Right kidney (tissue), 9 donors: ENCODE results near the gene SPACA6.
A peak's percentile ranks its signal among the peaks of the same experiment; 100 is the strongest.
"Not testable (repeated sequence)": the region's sequence is repeated elsewhere in the genome, so short reads cannot be mapped to it uniquely, and the experiment has no call there.

Source experiments
- DNase-seq: peaks from one replicate; pipeline ENCODE4 v3.0.0-alpha.2; 2016
- long read RNA-seq, 8 donors: transcript quantifications; one replicate each; lab custom pipeline, GENCODE V29; 2026

Gene SPACA6, protein sequence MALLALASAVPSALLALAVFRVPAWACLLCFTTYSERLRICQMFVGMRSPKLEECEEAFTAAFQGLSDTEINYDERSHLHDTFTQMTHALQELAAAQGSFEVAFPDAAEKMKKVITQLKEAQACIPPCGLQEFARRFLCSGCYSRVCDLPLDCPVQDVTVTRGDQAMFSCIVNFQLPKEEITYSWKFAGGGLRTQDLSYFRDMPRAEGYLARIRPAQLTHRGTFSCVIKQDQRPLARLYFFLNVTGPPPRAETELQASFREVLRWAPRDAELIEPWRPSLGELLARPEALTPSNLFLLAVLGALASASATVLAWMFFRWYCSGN
- long read RNA-seq, donor 1, partial matches to known transcripts = 0 of 4 reads
- long read RNA-seq, donor 1, other reads (novel, unspliced or antisense) = 0 of 4 reads
- long read RNA-seq, donor 2, partial matches to known transcripts = 5 of 6 reads
- long read RNA-seq, donor 2, other reads (novel, unspliced or antisense) = 0 of 6 reads
- long read RNA-seq, donor 3, partial matches to known transcripts = 0 of 1 reads
- long read RNA-seq, donor 3, other reads (novel, unspliced or antisense) = 0 of 1 reads
- long read RNA-seq, donor 4, partial matches to known transcripts = 0 of 3 reads
- long read RNA-seq, donor 4, other reads (novel, unspliced or antisense) = 0 of 3 reads
- long read RNA-seq, donor 5, partial matches to known transcripts = 0 of 2 reads
- long read RNA-seq, donor 5, other reads (novel, unspliced or antisense) = 0 of 2 reads
- long read RNA-seq, donor 6, partial matches to known transcripts = 0 of 1 reads
- long read RNA-seq, donor 6, other reads (novel, unspliced or antisense) = 0 of 1 reads
- long read RNA-seq, donor 7, partial matches to known transcripts = 0 of 1 reads
- long read RNA-seq, donor 7, other reads (novel, unspliced or antisense) = 0 of 1 reads
- long read RNA-seq, donor 8, partial matches to known transcripts = 0 of 3 reads
- long read RNA-seq, donor 8, other reads (novel, unspliced or antisense) = 0 of 3 reads

DNA sequence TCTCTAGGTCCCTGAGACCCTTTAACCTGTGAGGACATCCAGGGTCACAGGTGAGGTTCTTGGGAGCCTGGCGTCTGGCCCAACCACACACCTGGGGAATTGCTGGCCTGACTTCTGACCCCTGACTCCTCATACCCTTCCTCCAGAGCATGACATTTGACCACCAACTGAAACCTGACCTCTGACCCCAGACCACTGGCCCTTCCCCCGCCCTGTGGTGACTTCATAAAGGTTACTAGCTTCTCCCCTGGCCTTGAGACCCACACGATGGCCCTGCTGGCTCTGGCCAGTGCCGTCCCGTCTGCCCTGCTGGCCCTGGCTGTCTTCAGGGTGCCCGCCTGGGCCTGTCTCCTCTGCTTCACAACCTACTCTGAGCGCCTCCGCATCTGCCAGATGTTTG, at the start of gene SPACA6:
SPACA6 (plus strand) TSS at position 71 of the 400 bp plus-strand sequence; CDS start at position 268, 197 bp downstream.
- no peak for DNase-seq

DNA sequence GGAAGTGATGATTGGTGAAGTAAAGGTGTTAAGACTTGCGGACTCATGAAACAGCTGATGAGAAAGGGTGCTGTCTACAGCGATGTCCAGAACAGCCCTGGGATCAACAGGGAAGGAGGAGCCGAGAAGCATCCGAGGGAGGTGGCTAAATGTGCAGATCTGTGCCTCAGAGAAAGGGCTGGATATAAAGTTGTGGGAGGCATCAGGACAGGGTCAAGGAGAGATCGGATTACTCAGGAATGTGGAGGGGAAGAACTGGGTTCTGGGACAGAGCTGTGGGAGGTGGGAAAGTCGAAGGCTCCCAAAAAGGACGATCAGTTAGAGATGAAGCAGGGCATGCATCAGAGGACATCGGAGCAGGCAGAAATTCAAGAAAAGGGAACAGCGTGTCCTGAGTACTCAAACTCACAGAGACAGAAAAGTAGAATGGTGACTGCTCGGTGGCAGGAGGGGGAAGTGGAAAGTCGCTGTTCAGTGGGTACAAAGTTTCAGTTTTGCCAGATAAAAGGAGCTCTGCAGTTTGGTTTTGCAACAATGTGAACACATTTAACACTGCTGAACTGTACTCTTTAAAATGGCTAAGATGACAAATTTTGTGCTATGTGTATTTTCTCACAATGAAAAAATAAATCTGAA, 48.4 kb upstream of the SPACA6 start:
- DNase-seq = no peak

DNA sequence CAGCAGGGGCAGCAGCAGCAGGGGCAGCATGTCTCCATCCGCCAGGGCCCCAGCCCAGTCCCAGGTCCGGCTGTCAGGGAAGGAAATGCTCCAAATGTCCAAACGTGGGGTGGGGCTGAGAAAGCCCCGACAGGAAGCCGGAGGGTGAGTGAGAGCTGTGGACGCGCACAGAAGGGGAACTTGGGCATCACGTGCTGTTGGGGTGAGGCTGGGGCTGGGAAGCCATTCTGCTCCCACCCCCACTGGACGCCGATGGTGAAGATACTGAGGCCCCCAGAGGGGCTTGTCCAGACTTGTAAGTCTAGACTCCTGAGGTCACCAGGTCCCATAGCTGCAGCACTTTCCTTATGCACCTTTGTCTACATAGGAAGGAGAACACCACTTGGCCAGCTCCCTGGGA, 46.4 kb upstream of the SPACA6 start, which contains the start of gene SIGLEC14:
SIGLEC14 (minus strand) TSS at position 96 of the 400 bp plus-strand sequence; CDS start at position 30, 66 bp downstream.
- not testable (repeated sequence) for DNase-seq

DNA sequence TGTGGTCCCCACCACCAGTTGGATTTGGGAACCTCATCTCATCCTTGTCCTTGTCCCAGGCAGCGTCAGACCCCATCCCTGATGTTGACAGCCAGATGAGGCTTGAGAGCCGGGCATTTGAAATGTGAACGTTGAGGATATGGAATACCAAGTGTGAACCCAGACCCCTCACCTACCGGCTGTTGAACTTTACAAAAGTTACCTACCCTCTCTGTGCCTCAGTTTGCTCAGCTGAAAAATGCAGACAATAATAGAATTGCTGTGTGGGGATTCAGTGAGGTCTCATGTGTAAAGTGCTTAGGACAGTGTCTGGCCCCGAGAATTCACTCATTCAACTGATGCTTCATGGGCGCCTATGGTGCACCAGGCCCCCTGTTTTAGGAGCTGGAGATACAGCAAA, 45.8 kb upstream of the SPACA6 start:
- DNase-seq = no peak

DNA sequence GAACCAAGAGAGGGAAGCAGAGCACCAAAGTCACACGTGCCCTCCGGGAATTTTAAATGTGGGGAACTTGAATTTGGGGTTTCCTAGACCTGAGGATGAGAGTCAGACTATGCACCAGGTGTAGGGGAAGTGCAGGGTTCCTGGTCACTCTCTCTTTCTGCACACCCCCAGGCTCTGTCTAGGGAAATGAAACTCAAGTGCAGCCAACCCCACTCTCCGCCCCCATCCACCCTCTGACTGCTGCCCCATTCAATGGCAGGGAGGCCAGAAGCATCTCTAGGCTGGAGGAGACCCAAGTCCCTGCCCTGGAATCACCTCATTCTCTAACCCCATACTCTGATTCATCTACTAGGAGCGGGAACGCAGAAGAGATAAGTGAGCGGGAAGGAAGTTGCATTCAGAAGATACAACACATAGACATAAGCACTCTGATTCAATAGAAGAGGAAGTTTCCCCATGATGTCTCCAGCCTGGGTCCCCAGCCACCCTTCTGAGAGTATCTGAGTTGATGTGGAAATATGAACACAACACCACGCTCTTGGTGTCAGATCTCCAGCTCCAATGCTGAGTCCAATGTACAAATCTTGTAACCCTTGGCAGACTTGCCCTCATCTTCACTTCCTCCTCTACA, 41.8 kb upstream of the SPACA6 start:
- DNase-seq = no peak

DNA sequence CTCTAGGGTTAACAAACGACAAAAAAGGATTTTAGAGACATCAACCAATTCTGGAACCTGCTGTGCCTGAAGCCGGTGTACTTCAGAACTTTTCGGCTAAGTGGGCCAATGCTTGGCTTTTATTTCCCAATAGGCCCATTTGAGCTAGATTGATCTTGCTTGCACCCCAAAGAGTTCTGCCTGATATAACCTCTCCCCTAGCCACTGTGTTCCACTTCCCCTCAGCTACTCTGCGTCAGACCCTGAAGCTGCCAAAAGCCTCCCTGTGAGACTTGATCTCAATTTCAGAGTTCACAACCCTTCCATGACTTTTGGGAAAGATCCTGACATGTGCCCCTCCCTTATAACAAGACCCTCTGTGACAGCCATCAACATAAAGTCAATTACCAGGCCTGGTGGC, 40.9 kb upstream of the SPACA6 start:
- no peak for DNase-seq

DNA sequence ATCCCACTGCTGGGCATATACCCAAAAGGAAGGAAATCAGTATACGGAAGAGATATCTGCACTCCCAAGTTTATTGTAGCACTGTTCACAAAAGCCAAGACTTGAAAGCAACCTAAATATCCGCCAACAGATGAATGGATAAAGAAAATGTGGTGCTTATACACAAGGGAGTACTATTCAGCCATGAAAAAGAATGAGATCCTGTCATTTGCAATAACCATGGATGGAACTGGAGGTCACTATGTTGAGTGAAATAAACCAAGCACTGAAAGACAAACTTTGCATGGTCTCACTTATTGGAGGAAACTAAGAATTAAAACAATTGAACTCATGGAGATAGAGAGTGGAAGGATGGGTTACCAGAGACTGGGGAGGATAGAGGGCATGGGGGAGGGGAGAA, 40.0 kb upstream of the SPACA6 start:
- no peak for DNase-seq

DNA sequence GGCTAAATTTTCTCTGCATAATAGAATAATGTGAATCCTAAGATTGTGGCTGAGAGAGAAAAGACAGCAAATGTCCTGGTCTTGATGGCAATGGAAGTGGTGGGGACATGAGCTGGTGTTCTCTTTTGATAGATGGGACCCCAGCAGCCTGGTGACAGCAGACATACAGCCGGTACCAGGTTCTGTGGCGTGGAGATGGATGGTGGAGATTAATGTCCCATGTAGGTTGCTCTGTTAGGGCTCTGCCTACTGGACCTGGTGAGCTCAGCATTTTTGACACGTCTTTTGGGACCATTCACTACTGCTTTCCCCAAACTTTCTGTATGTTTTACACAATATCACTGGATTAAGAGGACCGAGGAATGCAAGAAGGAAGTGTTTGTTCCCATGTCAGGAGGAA, 38.3 kb upstream of the SPACA6 start:
- DNase-seq = no peak

DNA sequence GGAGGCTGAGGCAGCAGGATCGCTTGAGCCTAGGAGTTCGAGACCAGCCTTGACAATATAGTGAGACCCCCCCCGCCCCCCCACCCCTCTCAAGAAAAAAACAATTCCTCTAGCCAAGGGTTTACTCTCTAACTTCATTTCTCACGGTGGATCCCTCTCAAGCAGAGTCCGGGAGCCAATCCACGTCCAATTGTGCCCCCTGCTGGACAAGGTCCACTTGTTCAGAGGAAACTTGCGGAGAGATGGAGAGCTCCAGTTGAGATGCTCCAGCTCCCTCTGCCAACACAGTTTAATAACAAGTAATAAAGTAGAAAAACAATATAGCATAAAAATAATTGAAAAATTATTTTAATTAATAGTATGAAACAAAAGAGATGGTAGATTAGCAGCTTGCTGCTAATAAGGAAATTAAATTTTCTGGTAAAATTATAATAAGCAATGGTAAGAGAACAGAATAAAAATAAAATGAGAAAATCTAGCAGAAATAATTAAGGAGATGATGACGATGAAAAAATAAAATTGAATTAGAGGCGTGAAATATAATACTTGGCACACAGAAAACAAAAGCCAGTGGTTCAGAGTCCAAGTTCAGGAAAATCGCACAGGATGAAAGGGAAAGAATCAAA, 32.0 kb upstream of the SPACA6 start:
- DNase-seq = peak; percentile 39

DNA sequence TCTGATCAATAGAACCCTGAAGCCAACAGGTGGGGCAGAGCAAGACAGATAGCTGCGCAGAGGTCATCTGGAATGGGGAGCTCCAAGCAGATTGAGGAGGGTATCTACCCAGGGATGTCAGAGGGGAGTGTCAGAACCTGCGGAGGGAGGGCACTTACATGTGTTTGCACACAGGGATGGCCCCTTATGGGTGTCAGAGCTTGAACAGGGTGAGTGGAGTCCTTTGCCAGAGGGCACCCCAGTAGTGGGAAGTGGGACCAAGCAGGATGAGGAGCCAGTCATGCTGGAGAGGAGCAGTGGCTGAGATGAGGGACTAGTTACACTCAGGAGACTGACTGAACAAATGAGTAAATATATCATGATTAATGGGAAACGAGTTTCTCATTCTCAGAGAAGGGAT, 29.5 kb upstream of the SPACA6 start:
- DNase-seq = no peak

DNA sequence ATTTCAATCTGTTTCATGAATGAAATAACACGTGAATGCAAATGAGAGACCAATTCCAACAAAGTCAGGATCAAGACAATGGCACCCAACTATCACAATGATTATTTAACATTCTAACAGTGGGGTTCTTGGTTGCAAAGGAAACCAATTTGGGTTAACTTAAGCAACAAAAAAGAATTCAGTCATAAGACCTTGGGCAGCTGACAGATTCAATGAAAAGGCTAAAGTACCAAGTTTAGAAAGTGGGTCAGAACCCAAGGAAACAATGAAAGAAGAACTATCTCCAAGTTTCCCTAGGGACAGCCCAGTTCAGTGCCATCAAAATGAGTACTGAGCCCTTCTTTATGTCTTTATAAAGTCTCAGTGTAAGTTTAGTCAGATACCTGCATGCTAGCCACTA, 29.0 kb upstream of the SPACA6 start:
- DNase-seq = no peak

DNA sequence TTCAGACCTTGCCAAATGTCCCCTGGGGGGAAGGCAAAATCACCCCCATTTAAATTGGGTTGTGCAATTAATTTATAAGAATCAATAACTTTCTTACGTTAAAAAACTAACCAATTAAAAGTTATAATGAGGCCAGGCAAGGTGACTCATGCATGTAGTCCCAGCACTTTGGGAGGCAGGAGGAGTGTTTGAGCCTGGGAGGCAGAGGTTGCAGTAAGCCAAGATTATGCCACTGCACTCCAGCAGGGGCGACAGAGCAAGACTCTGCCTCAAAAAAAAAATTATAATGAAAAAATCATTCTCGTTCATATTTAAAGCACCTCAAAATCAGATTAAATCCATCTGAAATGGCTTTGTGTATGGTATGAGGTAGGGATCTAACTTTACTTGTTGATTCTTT, 28.1 kb upstream of the SPACA6 start:
- no peak for DNase-seq

DNA sequence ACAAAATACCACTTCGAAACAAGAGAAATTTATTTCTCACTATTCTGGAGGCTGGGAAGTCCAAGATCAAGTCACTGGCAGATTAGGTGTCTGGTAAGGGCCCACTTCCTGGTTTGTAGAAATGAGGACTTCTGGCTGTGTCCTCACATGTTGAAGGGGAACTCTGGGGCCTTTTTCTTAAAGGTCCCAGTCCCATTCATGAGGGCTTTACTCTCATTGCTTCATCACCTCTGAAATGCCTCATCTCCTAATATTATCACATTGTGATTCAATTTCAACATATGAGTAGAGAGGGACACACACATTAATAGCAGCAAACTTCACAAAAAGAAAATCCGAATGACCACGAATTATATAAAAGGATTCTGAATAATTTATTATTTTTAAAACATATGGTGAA, 24.9 kb upstream of the SPACA6 start:
- DNase-seq = no peak

DNA sequence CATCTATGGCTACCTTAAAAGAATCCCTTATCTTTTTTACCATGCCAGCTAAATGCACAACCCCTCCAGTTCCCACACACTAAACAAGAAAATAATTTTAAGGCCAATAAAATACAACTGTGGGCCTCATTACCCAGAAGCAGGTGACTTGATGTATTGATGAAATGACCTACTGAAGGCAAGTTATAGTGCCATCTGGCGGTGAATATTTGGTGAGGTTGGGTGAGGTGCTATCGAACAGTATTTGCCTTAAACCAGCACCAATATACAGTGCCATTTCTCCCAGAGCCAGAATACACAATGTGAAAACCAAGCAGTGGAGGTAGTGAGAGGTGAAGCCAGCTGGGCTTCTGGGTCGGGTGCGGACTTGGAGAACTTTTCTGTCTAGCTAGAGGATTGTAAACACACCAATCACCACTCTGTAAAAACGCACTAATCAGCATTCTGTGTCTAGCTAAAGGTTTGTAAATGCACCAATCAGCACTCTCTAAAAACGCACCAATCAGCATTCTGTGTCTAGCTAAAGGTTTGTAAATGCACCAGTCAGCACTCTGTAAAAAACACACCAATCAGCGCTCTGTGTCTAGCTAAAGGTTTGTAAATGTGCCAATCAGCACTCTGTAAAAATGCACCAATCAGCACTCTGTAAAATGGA, 17.1 kb upstream of the SPACA6 start:
- DNase-seq = not testable (repeated sequence)

DNA sequence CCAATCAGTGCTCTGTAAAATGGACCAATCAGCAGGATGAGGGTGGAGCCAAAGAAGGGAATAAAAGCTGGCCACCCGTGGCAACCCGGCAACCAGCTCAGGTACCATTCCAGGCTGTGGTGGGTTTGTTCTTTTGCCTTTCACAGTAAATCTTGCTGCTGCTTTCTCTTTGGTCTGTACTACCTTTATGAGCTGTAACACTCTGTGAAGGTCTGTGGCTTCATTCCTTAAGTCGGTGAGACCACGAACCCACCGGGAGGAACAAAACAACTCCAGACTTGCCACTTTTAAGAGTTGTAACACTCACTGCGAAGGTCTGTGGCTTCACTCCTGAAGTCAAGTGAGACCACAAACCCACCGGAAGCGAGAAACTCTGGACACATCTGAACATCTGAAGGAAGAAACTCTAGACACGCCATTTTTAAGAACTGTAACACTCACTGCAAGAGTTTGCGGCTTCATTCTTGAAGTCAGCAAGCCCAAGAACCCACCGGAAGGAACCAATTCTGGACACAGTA, 16.5 kb upstream of the SPACA6 start:
- DNase-seq = no peak

DNA sequence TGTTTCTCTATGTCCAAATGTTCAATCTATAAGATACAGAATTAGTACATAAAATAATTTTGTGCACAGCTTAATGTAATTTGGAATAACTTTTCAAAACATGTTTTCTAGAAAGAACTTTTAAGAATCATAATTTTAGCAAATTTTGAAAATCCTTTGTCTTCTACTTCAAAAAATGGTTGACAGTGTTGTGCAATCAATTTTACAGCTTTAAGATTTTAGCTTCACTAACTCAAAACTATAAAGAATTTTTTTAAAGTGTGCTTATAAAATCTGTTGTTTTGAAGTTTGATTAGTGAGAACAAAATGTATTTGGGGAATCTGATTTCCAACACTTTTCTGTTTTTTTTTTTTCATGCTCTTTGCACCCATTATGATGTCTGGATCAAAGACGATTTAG, 12.7 kb upstream of the SPACA6 start:
- no peak for DNase-seq

DNA sequence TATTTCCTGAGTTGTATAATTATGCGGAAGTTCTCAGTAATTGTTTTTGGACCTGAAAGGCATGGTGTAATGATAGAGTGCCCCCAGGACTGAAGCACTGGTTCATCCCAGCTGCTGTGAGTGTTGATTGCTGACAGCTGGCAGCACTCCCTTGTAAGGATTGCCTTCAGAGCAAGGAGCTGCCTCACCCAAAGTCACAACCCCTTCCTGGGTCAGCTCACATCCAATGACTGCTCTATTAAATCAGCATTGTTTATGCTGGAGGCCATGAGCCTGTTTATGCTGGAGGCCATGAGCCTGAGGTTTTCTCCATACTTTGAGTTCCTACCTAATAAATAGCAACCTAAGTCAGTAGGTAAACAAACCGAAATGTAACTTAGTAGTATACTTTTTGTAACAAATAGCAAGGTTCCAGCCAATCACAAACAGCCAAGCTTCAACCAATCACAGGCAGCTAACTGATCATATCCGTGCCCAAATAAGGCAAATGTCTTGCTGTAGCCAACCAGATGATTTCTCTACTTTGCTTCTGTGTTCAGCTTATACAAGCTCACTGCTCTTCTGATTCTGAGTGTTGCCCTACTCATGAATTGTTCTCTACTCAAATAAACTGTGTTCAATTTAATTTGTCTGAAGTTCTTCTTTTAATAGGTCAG, 11.7 kb upstream of the SPACA6 start:
- no peak for DNase-seq

DNA sequence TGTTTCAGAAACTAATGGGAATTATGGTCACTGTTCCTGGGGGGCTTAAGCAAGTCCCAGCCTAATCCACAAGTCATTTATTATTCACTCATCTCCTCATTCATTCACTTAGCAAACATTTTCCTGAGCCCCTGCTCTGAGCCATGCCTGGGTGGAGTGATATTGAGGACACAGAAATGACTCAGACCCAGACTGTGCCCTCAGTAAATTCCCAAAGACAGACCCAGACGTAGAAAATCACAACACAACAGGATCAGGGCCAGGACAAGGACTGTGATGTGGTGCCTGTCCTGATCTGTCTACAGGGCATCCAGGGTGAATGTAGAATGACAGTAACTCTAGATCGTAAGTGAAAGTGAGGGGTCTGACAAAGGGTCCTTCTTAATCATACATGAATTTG, 7.0 kb upstream of the SPACA6 start:
- DNase-seq = no peak

DNA sequence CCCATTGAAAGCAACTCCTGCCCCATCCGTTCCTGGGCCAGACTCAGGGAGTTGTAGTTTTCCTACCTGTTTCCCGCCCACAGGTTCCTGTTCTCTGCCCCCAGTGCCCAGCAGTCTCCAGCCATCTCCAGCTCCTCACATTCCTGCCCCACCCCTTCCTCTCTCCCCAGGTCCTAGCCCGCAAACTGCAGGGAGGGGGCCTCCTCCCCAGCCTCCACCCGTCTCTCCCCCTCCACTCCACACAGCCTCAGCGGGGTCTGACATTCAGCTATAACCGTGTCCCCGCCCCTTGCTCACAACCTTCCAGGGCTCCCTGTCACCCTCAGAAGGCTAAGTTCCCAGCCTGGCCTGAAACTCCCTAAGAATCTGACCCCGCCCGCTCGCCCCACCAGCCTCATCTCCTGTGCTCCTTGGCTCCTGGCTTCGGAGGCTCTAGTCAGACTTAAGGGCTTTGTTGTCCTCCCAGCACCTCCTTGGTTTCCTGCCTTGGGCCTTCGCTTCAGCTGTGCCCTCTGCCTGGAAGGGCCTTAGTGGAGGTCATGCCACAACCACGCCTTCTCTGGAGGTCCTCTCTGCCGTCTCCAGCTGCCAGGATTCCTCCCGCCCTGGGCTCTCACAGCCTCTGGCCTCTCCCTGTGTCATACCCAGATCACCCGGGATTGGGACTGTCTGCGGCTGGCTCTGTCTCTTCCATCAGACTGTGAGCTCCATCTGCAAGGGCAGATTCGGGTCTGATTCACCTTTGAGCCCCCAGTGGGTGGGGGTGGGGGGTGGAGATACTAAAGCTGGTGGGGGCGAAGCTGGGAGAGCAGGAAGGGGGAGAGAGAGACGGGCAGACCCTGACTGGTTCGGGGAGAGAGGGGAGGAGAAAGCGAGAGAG, 5.1 kb upstream of the SPACA6 start:
- DNase-seq = peak; percentile 71
